Measurements from ENCODE around the gene GID4.

GID4 gene

GRCh38 chr17:18105595-18105994, 66.4 kb downstream of the GID4 start:
- no peak for DNase-seq

GRCh38 chr17:18106211-18106610, 67.0 kb downstream of the GID4 start:
- DNase-seq, result no peak

DNA sequence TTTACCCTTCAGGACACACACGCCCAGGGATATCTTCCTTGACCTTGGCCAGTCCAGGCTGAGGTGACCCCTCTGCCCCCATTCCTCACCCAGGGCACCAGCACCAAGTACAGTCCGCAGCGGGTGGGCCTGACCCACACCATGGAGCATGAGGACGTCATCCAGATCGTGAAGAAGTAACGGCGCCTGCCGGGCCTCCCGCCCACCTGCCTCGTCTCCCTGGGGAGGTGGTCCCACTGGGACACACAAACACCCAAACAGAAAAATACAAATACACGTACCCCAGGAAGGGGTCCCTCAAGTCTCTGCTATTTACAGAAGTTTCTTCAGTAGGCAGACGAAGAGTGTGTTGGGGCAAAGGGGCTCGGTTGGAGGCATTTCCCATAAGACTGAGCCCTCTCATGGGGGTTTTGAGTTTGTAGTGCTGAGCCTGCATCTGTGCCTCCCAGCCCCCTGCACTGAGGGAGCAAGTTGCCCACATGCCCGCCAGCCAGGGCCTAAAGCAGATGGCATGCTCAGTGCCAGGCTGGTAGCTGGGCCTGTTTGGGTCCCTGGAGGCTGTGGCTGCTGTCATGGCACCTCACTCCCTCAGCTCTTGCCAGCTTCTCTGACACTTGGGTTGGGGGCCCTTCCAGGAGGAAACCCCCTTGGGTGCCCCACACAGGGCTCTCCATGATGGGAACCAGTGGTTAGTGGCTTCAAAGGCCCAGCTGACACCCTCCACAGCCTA, 68.0 kb downstream of the GID4 start:
- DNase-seq, result no peak

DNA sequence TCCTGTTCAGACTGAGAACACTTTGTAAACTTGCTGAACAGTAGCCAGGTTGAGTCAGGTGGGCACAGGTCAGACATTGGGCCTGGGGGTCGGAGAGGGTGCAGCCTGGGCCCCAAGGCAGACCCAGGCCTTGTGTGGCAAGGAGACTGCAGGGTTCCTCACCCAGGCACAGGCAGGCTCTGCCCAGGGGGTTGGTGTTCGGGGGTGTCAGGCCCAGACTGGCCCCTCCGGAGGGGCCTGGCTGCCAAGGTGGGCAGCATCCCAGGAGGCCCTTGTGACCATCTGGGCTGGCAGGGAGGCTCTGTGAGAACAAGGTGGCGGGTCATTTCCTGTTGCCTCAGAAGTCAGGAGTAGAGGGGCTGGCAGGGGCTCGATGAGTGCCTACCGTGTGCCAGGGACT, 68.8 kb downstream of the GID4 start:
- no peak for DNase-seq

DNA sequence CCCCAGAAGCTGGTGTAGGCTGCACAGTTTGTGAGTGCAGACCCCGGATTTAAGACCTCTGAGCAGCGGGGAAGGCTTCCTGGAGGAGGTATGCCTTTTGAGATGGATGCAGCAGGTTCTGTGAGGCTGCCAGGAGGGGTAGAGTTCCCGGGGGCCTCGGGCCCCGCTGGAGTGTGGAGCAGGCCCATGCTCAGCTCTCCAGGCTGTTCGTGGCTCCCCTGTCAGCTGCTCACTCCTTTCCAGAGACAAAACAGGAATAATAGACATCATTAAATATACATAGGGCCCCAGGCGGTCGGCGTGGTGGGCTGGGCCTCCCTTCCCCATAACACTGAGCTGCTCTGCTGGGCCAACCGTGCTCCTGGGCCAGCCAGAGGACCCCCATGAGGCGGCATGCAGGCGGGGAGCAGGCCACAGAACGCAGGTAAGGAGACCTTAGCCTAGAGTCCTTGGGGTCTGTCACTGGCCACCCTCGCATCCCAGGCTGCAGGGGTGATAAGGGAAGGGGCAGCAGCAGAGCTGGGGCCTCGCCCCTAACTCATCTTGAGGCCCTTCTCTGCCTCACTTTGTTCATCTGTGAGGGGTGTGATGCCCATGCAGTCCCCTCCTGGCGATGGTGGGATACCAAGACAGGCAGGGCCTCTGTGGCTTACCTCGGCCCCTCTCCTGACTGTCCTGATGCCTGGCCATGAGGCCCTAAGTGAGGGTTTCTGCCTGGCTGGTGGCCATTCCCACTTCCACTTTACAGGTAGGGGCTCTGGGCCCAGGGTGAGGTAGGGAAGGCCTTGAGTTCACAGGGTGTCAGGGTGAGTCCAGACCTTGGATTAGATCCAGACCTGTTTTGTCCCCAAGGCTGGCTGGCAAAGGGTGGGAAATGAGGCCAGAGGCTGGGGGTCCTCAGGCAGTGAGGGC, 69.4 kb downstream of the GID4 start, which contains the start of gene MYO15A:
TSS of gene MYO15A (plus strand) at position 356 of the 912 bp plus-strand sequence. CDS start 10,045 bp downstream, outside the sequence.
- no peak for DNase-seq

DNA sequence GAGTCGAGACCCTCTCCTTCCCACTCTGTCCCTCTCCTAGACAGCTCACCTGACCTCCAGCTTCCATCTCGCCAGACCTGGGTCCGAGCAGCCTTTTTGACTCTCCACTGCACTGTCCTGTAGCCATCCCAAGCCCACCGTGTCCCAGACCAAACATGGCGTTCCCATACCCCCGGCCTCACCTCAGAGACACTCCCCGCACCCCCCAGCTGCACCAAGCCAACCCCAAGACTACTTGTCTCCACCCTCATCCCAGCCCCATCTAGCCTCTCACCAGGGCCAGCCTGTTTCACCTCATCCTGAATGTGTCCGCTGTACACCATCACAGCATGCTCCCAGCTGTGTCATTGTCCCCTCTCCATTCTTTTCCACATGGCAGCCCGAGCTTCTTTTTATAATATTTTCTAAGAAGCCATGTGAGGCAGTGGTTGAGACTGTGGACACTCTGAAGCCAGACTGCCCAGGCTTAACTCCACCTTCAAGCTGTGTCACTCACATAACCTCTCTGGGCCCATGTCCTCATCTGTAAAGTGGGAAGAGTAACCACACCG, 70.8 kb downstream of the GID4 start:
- no peak for DNase-seq

DNA sequence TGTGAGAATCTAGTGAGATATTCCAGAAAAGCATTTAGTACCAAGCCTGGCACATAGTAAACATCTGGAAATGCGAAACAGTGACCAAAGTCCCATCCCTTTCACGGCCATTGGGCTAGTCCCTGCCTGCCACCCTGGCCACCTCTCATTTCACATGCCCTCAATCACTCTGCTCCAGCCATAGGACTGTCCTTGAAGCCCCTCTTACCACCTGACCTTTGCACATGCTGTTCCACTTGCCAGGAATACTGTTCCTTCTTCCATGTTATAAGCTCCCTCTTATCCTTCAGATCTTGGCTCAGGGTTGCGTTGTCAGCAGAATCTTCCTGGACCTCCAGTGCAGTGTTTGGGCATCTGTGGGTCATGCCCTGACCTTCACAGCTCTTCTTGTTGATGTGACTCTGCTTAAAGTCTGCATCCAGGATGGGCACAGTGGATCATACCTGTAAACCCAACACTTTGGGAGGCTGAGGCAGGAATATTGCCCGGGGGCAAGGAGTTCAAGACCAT, 71.5 kb downstream of the GID4 start:
- no peak for DNase-seq

DNA sequence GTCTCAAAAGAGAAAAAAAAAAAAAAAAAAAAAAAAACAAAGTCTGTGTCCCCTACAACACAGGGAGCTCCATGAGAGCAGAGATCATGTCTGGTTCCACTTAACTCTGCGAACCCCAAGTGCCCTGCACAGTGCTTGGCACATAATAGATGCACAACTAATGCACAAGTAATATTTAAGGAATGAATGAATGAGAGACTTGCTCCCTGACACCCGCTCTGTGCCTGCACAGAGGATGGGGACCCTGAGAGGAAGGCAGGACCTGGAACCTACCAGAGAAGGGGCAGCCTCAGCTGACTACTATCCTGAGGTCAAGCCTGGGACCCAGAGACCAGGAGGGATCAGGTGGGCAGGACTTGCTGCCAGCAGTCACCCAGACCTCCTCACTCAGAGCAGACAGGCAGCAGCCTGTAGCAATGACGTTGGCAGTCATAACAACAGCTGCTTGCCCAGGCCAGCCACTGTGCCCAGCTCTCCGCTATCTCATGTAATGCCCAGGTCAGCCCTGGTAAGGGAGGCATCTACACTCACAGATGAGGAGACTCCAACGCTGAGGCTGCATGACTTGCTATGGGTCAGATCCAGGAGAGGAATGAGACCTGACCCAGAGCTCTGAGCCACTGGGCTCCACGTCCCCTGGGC, 72.2 kb downstream of the GID4 start:
- DNase-seq, result no peak

- DNase-seq, result no peak
These were observed 76.3 kb downstream of the GID4 start for GRCh38 chr17:18115517-18115916.

DNA sequence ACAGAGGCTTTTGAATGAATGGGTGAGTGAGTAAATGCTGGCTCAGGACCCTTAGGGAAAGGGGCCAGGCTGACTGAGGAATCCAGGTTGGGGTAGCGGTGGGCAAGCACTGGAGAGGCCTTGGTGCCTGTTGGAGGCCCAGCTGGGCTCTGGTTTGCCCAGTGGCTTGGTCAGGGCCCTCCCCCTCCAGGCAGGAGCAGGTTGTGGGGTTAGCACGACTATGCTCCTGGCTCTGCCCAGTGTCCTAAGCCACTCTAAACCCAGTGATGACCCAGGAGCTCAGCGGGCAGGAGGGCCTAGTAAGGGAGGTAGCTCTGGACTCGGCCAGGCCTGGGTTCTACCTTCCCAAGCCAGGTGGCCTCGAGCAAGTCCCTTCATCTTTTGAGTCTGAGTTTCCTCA, 76.9 kb downstream of the GID4 start:
- DNase-seq, result no peak

- no peak for DNase-seq
These were observed 78.3 kb downstream of the GID4 start for GRCh38 chr17:18117533-18117932.
